K562 (cell line): ENCODE data around the gene RIMS3. TPM values are rescaled to one million over a fixed set of nuclear protein-coding genes. Genes with fewer than 3 reads are reported as not detected.

ENCODE experiments used
- FIP1L1 ChIP-seq: fragments of 200-400 bp; formaldehyde crosslinking; IDR thresholded peaks from 2 replicates; pipeline ENCODE4 v1.6.1; 2018; ENCODE audit warnings: mild to moderate bottlenecking, low read depth, low read length; ENCODE audit not compliant: poor library complexity, severe bottlenecking
- MXI1 ChIP-seq: IDR thresholded peaks from 2 replicates; pipeline ENCODE4 v1.6.1; 2011; ENCODE audit warnings: low read depth, mild to moderate bottlenecking, improper control_type of control experiment, low read length
- NUFIP1 ChIP-seq: fragments of 450-650 bp; IDR thresholded peaks from 2 replicates; pipeline ENCODE4 v1.6.1; 2018; ENCODE audit not compliant: partially characterized antibody
- SAP30 ChIP-seq: fragments of 200-600 bp; sonication (generic); IDR thresholded peaks from 2 replicates; pipeline ENCODE4 v1.6.1; 2012; ENCODE audit warnings: borderline replicate concordance, low read depth, mild to moderate bottlenecking, moderate library complexity, low read length, control low read depth, inconsistent platforms; ENCODE audit not compliant: insufficient read depth, poor library complexity, severe bottlenecking
- SOX6 ChIP-seq: fragments of 450-650 bp; IDR thresholded peaks from 2 replicates; pipeline ENCODE4 v1.6.1; 2014; ENCODE audit warnings: mild to moderate bottlenecking
- SRF ChIP-seq, 2 experiments: fragments of 250-450, 450-650 bp in 1 of 2; sonication (Bioruptor Pico) in 1 of 2; sonication (generic) in 1 of 2; formaldehyde crosslinking; IDR thresholded peaks; 2 replicates each; pipeline versions ENCODE4 v1.5.0 to v1.5.1; 2020 to 2022; ENCODE audit warnings: mild to moderate bottlenecking in 1 of 2, missing genetic modification reagents in 1 of 2
- ZNF239 ChIP-seq: fragments of 250-450 bp; sonication (Bioruptor Pico); IDR thresholded peaks from 2 replicates; pipeline ENCODE4 v1.4.0; 2020; ENCODE audit warnings: mild to moderate bottlenecking
- polyA plus RNA-seq, 8 experiments: library from polyadenylated mRNA; depleted of rRNA in 4 of 8; stranded (reverse) in 5 of 8; unstranded in 3 of 8; fragments of >200 nt; fragmentation: Nextera tagmentation in 2 of 8; fragmentation: Illumina TruSeq in 1 of 8; extraction: Ambion mirVana in 2 of 8; extraction: Trizol in 1 of 8; gene quantifications; 2 replicates each; pipeline versions ENCODE4 v1.2.1 to v1.2.3, GENCODE V29; 2011 to 2014; ENCODE audit warnings: inconsistent platforms in 1 of 8, missing spikeins in 1 of 8
- total RNA-seq, 7 experiments: library from RNA; depleted of rRNA in 6 of 7; stranded (reverse); fragments of >200 nt in 6 of 7; fragmentation: Illumina TruSeq in 2 of 7; extraction: Trizol in 2 of 7; gene quantifications; 2 replicates each; pipeline versions ENCODE4 v1.2.1 to v1.2.3, GENCODE V29; 2011 to 2021; ENCODE audit warnings: low replicate concordance in 1 of 7
- TF ChIP-seq, protein P1 (sequence below): fragments of 450-650 bp; IDR thresholded peaks from 2 replicates; pipeline ENCODE4 v1.6.1; 2016; ENCODE audit warnings: low read depth
- TF ChIP-seq, protein P2 (sequence below): IDR thresholded peaks from 2 replicates; pipeline ENCODE4 v1.6.1; 2016; ENCODE audit warnings: missing genetic modification characterization, missing compliant biosample characterization
- TF ChIP-seq, protein P3 (sequence below): fragments of 250-450 bp; sonication (Bioruptor Pico); IDR thresholded peaks from 2 replicates; pipeline ENCODE4 v1.4.0; 2020; ENCODE audit warnings: mild to moderate bottlenecking, moderate library complexity
- TF ChIP-seq, protein P4 (sequence below), 2 experiments: fragments of 450-650 bp; IDR thresholded peaks; 2 replicates each; pipeline ENCODE4 v1.6.1; 2016
- TF ChIP-seq, protein P5 (sequence below): sonication (generic); formaldehyde crosslinking; IDR thresholded peaks from 2 replicates; pipeline ENCODE4 v1.8.0; 2022; ENCODE audit warnings: missing genetic modification reagents, mild to moderate bottlenecking, borderline replicate concordance

Gene RIMS3
- total and polyA plus RNA-seq, 9 of the 15 experiments (the other 6 are each of a cell fraction or from before 2014, with no cell fraction given) = 0.06 to 1.2 (median 0.59) TPM

DNA sequence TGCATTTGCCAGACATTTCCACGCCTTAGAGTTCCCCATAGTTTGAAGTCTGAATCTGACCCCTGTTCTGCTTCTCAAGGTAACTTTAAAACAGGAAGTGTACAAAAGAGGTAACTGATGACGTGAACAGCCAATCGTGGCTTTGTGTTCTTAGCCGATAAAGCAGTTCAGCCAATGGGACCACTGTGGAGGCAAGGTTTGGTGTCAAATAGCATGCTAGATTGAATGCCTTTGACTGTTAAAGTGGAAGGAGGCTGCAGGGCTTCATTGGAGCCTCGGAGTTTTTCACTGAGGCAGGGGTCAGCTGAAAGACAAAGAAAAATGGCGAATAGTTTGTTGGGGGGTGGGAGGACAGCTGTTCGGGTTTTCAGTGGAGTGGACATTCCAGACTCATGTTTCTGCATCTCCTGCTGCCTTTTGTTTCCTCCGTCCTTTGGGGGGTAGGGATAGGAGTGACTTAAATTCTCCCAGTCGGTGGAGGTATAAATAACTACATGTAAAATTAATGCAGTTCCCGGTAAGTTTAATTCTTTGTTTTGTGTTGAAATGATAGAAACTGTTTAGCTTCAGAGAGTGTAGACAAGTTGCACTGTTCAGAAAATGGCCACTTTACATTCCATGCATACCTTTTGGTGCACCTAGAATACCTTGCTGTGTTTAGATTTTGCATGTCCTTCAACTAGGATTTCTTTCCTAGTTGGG, 43.8 kb upstream of the RIMS3 start (continued):
- TF ChIP-seq, protein P1, sequence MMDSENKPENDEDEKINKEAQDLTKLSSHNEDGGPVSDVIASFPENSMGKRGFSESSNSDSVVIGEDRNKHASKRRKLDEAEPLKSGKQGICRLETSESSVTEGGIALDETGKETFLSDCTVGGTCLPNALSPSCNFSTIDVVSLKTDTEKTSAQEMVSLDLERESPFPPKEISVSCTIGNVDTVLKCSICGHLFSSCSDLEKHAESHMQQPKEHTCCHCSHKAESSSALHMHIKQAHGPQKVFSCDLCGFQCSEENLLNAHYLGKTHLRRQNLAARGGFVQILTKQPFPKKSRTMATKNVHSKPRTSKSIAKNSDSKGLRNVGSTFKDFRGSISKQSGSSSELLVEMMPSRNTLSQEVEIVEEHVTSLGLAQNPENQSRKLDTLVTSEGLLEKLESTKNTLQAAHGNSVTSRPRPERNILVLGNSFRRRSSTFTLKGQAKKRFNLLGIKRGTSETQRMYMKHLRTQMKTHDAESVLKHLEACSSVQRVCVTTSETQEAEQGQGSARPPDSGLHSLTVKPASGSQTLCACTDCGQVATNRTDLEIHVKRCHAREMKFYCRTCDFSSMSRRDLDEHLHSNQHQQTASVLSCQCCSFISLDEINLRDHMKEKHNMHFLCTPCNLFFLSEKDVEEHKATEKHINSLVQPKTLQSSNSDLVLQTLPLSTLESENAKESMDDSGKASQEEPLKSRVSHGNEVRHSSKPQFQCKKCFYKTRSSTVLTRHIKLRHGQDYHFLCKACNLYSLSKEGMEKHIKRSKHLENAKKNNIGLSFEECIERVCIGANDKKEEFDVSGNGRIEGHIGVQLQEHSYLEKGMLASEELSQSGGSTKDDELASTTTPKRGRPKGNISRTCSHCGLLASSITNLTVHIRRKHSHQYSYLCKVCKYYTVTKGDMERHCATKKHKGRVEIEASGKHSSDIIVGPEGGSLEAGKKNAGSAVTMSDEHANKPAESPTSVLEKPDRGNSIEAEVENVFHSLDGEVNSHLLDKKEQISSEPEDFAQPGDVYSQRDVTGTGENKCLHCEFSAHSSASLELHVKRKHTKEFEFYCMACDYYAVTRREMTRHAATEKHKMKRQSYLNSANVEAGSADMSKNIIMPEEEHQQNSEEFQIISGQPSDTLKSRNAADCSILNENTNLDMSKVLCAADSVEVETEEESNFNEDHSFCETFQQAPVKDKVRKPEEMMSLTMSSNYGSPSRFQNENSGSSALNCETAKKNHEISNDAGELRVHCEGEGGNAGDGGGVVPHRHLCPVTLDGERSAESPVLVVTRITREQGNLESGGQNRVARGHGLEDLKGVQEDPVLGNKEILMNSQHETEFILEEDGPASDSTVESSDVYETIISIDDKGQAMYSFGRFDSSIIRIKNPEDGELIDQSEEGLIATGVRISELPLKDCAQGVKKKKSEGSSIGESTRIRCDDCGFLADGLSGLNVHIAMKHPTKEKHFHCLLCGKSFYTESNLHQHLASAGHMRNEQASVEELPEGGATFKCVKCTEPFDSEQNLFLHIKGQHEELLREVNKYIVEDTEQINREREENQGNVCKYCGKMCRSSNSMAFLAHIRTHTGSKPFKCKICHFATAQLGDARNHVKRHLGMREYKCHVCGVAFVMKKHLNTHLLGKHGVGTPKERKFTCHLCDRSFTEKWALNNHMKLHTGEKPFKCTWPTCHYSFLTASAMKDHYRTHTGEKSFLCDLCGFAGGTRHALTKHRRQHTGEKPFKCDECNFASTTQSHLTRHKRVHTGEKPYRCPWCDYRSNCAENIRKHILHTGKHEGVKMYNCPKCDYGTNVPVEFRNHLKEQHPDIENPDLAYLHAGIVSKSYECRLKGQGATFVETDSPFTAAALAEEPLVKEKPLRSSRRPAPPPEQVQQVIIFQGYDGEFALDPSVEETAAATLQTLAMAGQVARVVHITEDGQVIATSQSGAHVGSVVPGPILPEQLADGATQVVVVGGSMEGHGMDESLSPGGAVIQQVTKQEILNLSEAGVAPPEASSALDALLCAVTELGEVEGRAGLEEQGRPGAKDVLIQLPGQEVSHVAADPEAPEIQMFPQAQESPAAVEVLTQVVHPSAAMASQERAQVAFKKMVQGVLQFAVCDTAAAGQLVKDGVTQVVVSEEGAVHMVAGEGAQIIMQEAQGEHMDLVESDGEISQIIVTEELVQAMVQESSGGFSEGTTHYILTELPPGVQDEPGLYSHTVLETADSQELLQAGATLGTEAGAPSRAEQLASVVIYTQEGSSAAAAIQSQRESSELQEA = no peak
- TF ChIP-seq SOX6 = no peak
- TF ChIP-seq SRF (CRISPR knock-in tag; IDR thresholded peaks at IDR 0.05) = no peak
- no peak for TF ChIP-seq MXI1
- TF ChIP-seq NUFIP1 = no peak
- TF ChIP-seq SAP30 = no peak
- TF ChIP-seq, protein P2, sequence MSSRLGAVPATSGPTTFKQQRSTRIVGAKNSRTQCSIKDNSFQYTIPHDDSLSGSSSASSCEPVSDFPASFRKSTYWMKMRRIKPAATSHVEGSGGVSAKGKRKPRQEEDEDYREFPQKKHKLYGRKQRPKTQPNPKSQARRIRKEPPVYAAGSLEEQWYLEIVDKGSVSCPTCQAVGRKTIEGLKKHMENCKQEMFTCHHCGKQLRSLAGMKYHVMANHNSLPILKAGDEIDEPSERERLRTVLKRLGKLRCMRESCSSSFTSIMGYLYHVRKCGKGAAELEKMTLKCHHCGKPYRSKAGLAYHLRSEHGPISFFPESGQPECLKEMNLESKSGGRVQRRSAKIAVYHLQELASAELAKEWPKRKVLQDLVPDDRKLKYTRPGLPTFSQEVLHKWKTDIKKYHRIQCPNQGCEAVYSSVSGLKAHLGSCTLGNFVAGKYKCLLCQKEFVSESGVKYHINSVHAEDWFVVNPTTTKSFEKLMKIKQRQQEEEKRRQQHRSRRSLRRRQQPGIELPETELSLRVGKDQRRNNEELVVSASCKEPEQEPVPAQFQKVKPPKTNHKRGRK = no peak
- TF ChIP-seq, protein P3, sequence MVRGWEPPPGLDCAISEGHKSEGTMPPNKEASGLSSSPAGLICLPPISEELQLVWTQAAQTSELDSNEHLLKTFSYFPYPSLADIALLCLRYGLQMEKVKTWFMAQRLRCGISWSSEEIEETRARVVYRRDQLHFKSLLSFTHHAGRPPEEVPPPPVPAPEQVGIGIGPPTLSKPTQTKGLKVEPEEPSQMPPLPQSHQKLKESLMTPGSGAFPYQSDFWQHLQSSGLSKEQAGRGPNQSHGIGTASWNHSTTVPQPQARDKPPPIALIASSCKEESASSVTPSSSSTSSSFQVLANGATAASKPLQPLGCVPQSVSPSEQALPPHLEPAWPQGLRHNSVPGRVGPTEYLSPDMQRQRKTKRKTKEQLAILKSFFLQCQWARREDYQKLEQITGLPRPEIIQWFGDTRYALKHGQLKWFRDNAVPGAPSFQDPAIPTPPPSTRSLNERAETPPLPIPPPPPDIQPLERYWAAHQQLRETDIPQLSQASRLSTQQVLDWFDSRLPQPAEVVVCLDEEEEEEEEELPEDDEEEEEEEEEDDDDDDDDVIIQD = no peak
- TF ChIP-seq, protein P4, sequence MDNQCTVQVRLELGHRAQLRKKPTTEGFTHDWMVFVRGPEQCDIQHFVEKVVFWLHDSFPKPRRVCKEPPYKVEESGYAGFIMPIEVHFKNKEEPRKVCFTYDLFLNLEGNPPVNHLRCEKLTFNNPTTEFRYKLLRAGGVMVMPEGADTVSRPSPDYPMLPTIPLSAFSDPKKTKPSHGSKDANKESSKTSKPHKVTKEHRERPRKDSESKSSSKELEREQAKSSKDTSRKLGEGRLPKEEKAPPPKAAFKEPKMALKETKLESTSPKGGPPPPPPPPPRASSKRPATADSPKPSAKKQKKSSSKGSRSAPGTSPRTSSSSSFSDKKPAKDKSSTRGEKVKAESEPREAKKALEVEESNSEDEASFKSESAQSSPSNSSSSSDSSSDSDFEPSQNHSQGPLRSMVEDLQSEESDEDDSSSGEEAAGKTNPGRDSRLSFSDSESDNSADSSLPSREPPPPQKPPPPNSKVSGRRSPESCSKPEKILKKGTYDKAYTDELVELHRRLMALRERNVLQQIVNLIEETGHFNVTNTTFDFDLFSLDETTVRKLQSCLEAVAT (IDR thresholded peaks at IDR 0.05) = peak; percentile 79 to 92
- no peak for TF ChIP-seq ZNF239 (CRISPR knock-in tag)
- TF ChIP-seq, protein P5, sequence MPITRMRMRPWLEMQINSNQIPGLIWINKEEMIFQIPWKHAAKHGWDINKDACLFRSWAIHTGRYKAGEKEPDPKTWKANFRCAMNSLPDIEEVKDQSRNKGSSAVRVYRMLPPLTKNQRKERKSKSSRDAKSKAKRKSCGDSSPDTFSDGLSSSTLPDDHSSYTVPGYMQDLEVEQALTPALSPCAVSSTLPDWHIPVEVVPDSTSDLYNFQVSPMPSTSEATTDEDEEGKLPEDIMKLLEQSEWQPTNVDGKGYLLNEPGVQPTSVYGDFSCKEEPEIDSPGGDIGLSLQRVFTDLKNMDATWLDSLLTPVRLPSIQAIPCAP (CRISPR knock-in tag) = no peak
- no peak for TF ChIP-seq FIP1L1
